Type B pancreatic cell (in vitro differentiated cells): Measurements from ENCODE around the gene GRB2. TPM values are rescaled to one million over a fixed set of nuclear protein-coding genes. Genes with fewer than 3 reads are reported as not detected.
"Not testable (repeated sequence)": the region's sequence is repeated elsewhere in the genome, so short reads cannot be mapped to it uniquely, and the experiment has no call there.

Source experiments
- DNase-seq: peaks from one replicate; pipeline ENCODE4 v3.0.0; 2021; ENCODE audit warnings: mixed read lengths; ENCODE audit not compliant: unreplicated experiment; ENCODE audit errors: extremely low spot score
- H3K27ac Mint-ChIP-seq: 2 replicates; pipeline ENCODE4 v1.8.0; 2021; ENCODE audit warnings: mild to moderate bottlenecking, mixed read lengths
- H3K27me3 Mint-ChIP-seq: 2 replicates; pipeline ENCODE4 v1.8.0; 2021; ENCODE audit warnings: mixed read lengths
- H3K36me3 Mint-ChIP-seq: 2 replicates; pipeline ENCODE4 v1.8.0; 2021; ENCODE audit warnings: mixed read lengths
- H3K4me1 Mint-ChIP-seq: one replicate; pipeline ENCODE4 v1.8.0; 2021; ENCODE audit warnings: mixed read lengths; ENCODE audit not compliant: unreplicated experiment
- H3K4me3 Mint-ChIP-seq: 2 replicates; pipeline ENCODE4 v1.8.0; 2021; ENCODE audit warnings: mild to moderate bottlenecking, mixed read lengths
- H3K9me3 Mint-ChIP-seq: 2 replicates; pipeline ENCODE4 v1.8.0; 2021; ENCODE audit warnings: mixed read lengths
- total RNA-seq: library from RNA; stranded (reverse); gene quantifications from 2 replicates; pipeline ENCODE4 v1.2.1, GENCODE V29; 2021; ENCODE audit warnings: low replicate concordance
- TF ChIP-seq, protein P1 (sequence below): fragments of 200-600 bp; sonication (generic); conservative IDR thresholded peaks from 2 replicates; pipeline ENCODE4 v1.5.0; 2021; ENCODE audit warnings: antibody characterized with exemption, mild to moderate bottlenecking

The GRB2 gene
- total RNA-seq, 1 donor from 2014 or later: 65.3 TPM

DNA sequence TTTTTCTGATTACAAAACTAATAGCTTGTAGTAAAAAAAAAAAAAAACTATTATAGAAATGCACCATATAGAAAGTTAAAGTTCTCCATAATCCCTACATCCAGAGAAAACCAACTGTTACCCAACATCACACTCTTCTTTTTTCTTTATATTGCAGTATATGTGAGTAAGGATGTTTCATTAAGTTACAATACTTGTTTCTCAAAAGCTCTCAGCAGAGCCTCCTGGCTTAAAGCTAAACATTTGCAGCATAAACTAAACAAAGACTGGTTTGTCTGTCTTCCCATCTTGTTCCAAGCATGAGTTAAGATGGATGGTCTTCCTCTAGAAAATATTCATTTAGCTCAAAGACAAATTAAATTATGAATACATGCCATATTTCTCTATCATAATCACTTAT, 25.2 kb downstream of the GRB2 start:
- TF ChIP-seq, protein P1, sequence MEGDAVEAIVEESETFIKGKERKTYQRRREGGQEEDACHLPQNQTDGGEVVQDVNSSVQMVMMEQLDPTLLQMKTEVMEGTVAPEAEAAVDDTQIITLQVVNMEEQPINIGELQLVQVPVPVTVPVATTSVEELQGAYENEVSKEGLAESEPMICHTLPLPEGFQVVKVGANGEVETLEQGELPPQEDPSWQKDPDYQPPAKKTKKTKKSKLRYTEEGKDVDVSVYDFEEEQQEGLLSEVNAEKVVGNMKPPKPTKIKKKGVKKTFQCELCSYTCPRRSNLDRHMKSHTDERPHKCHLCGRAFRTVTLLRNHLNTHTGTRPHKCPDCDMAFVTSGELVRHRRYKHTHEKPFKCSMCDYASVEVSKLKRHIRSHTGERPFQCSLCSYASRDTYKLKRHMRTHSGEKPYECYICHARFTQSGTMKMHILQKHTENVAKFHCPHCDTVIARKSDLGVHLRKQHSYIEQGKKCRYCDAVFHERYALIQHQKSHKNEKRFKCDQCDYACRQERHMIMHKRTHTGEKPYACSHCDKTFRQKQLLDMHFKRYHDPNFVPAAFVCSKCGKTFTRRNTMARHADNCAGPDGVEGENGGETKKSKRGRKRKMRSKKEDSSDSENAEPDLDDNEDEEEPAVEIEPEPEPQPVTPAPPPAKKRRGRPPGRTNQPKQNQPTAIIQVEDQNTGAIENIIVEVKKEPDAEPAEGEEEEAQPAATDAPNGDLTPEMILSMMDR: no peak
- no peaks in the 10 kb centered on the region for H3K9me3 Mint-ChIP-seq
- no peak overlapping the region for H3K4me3 Mint-ChIP-seq
- H3K27ac Mint-ChIP-seq: peak overlapping the region; percentile 61
- H3K27me3 Mint-ChIP-seq: no peaks in the 10 kb centered on the region
- peaks cover 9% of the 10 kb centered on the region for H3K4me1 Mint-ChIP-seq
- no peak for DNase-seq
- H3K36me3 Mint-ChIP-seq: peaks cover 5% of the 10 kb centered on the region

DNA sequence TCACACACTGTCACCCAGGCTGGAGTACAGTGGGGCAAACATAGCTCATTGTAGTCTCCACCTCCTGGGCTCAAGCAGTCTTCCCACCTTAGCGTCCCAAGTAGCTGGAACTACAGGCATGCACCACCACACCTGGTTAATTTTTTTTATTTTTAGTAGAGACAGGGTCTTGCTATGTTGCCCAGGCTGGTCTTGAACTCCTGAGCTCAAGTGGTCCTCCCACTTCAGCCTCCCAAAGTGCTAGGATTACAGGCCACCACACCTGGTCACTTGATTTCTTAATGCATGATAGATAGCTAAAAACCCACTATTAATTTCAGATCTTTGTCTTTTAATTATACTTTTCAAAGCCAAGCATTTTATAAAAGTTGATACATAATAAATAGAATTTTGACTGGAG, 26.1 kb downstream of the GRB2 start:
- H3K4me1 Mint-ChIP-seq, H3K9me3 Mint-ChIP-seq, H3K27ac Mint-ChIP-seq, H3K4me3 Mint-ChIP-seq, H3K36me3 Mint-ChIP-seq, DNase-seq, H3K27me3 Mint-ChIP-seq: not testable (repeated sequence)

GRCh38 chr17:75373280-75373679, 32.2 kb downstream of the GRB2 start:
- no peak for DNase-seq
- no peaks in the 10 kb centered on the region for H3K9me3 Mint-ChIP-seq
- no peaks in the 10 kb centered on the region for H3K27me3 Mint-ChIP-seq
- TF ChIP-seq, protein P1: no peak
- peaks cover 26% of the 10 kb centered on the region for H3K4me1 Mint-ChIP-seq
- H3K27ac Mint-ChIP-seq: no peak overlapping the region
- peaks cover 5% of the 10 kb centered on the region for H3K36me3 Mint-ChIP-seq
- H3K4me3 Mint-ChIP-seq: no peak overlapping the region

DNA sequence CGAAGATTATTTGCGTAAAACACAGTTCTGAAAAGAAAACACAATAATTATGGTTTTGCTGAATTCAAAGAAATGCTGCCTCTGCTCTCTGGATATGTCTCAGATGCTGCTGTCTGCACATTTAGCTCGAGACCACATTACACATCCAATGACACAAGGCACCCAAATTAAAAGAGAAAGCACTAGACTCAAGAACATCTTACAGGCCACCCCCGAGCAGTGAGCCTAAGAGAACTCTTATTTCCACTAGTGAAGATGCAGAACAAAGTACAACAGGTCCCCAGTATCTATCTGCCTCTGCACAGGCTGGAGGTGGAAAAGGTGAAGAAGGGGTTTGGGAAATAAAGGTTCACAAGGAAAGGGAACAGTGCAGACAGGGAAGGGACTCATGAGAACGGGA, 33.5 kb downstream of the GRB2 start:
- TF ChIP-seq, protein P1: no peak
- Mint-ChIP-seq H3K4me3 (no peak overlapping the region), H3K36me3 (peaks cover 5% of the 10 kb centered on the region), H3K27ac (no peak overlapping the region), H3K9me3 (no peaks in the 10 kb centered on the region), H3K4me1 (peaks cover 26% of the 10 kb centered on the region), H3K27me3 (no peaks in the 10 kb centered on the region)
- DNase-seq: no peak

DNA sequence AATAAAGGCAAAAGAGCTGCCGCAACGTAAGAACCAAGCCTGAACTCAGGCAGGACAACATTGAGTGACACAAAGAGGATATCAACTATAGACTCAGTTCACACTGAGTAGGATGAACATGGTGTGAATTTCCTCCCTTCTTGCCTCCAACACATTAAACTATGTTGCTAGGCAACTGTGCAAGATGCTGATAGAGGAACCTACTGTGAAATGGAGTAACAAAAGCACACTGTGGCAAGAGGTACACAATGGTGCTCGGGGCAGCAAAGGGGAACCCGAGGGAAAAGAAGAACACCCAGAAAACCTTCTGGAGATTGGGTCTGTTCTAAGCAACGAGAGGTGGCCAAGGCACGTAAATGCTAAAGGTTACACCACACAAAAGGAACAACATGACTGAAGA, 34.1 kb downstream of the GRB2 start:
- Mint-ChIP-seq H3K27me3 (no peaks in the 10 kb centered on the region), H3K9me3 (no peaks in the 10 kb centered on the region), H3K27ac (no peak overlapping the region), H3K4me1 (peaks cover 26% of the 10 kb centered on the region), H3K4me3 (no peak overlapping the region), H3K36me3 (peaks cover 5% of the 10 kb centered on the region)
- TF ChIP-seq, protein P1: no peak
- no peak for DNase-seq

- no peak overlapping the region for H3K4me3 Mint-ChIP-seq
- TF ChIP-seq, protein P1: no peak
- H3K4me1 Mint-ChIP-seq: peaks cover 34% of the 10 kb centered on the region
- H3K27ac Mint-ChIP-seq: no peak overlapping the region
- peaks cover 4% of the 10 kb centered on the region for H3K36me3 Mint-ChIP-seq
- H3K9me3 Mint-ChIP-seq: no peaks in the 10 kb centered on the region
- no peak for DNase-seq
- no peaks in the 10 kb centered on the region for H3K27me3 Mint-ChIP-seq
Measured at GRCh38 chr17:75370286-75370915, 35.1 kb downstream of the GRB2 start.

GRCh38 chr17:75367838-75368789, 37.4 kb downstream of the GRB2 start:
- Mint-ChIP-seq H3K27ac (peak overlapping the region; percentile 9), H3K4me1 (peaks cover 49% of the 10 kb centered on the region)
- not testable (repeated sequence) for DNase-seq, H3K36me3 Mint-ChIP-seq, H3K27me3 Mint-ChIP-seq, H3K9me3 Mint-ChIP-seq, H3K4me3 Mint-ChIP-seq
